ENCODE measurements around the gene RAPH1.

DNA sequence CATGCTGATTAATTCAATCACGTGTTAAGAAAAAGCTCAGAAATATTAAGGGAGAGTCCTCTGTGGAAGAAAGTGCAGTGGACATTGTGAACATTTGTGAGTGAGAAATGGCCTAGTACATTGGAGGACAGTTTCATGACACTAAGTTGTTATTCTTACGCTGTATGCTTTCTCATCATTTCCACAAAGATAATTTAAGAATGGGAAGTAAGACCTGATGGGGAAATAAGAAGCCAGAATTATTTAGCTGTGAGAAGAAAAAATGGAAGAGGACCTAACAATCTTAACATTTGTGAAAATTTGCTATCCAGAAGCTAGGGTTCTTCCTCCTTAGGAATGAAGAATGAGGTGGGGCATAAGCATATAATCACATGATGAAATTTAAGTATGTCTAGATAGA is 15.2 kb upstream of the RAPH1 start:
- TF ChIP-seq, protein P1, sequence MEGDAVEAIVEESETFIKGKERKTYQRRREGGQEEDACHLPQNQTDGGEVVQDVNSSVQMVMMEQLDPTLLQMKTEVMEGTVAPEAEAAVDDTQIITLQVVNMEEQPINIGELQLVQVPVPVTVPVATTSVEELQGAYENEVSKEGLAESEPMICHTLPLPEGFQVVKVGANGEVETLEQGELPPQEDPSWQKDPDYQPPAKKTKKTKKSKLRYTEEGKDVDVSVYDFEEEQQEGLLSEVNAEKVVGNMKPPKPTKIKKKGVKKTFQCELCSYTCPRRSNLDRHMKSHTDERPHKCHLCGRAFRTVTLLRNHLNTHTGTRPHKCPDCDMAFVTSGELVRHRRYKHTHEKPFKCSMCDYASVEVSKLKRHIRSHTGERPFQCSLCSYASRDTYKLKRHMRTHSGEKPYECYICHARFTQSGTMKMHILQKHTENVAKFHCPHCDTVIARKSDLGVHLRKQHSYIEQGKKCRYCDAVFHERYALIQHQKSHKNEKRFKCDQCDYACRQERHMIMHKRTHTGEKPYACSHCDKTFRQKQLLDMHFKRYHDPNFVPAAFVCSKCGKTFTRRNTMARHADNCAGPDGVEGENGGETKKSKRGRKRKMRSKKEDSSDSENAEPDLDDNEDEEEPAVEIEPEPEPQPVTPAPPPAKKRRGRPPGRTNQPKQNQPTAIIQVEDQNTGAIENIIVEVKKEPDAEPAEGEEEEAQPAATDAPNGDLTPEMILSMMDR (conservative IDR thresholded peaks at IDR 0.05) = no peak
- no peak for TF ChIP-seq EZH2 (IDR thresholded peaks at IDR 0.05; ENCODE audit: low read depth)
